Tibial nerve (tissue), 4 donors: ENCODE results near the gene SURF4. TPM values are rescaled to one million over a fixed set of nuclear protein-coding genes. Genes with fewer than 3 reads are reported as not detected.
A peak's percentile ranks its signal among the peaks of the same experiment; 100 is the strongest.

Experiments used
- DNase-seq, 2 donors: peaks; one replicate each; pipeline ENCODE4 v3.0.0-alpha.2; 2019; ENCODE audit warnings: low spot score in 2 of 2
- H3K27ac ChIP-seq, 4 donors: fragments of 200-600 bp; sonication (generic) in 3 of 4; one replicate each; pipeline ENCODE4 v1.5.1; 2017 to 2019; ENCODE audit warnings: mild to moderate bottlenecking in 1 of 4
- H3K27me3 ChIP-seq, 2 donors: fragments of 200-600 bp; sonication (generic) in 1 of 2; one replicate each; pipeline versions ENCODE4 v1.5.1 to v1.6.0; 2017 to 2019
- H3K36me3 ChIP-seq, 3 donors: fragments of 200-600 bp; sonication (generic); one replicate each; pipeline ENCODE4 v1.5.1; 2018 to 2019
- H3K4me1 ChIP-seq, 4 donors: fragments of 200-600 bp; sonication (generic) in 3 of 4; one replicate each; pipeline ENCODE4 v1.5.1; 2017 to 2019
- H3K4me3 ChIP-seq, 4 donors: fragments of 200-600 bp; sonication (generic) in 3 of 4; one replicate each; pipeline ENCODE4 v1.5.1; 2017 to 2019; ENCODE audit warnings: mild to moderate bottlenecking in 1 of 4, moderate library complexity in 1 of 4
- H3K9me3 ChIP-seq, 4 donors: fragments of 200-600 bp; sonication (generic) in 3 of 4; one replicate each; pipeline ENCODE4 v1.5.1; 2017 to 2019
- CTCF ChIP-seq, 5 experiments: fragments of 200-600 bp in 3 of 5; fragments of 450-650 bp in 2 of 5; sonication (generic) in 3 of 5; IDR thresholded peaks; one replicate each; pipeline ENCODE4 v1.5.1; 2016 to 2019; ENCODE audit warnings: antibody characterized with exemption in 5 of 5, mild to moderate bottlenecking in 3 of 5, moderate library complexity in 2 of 5
- EP300 ChIP-seq, 2 donors: sonication (generic); formaldehyde crosslinking; IDR thresholded peaks; one replicate each; pipeline ENCODE4 v1.6.1; 2017; ENCODE audit warnings: antibody characterized with exemption in 2 of 2, mild to moderate bottlenecking in 1 of 2
- POLR2A ChIP-seq, 2 donors: fragments of 450-650 bp; IDR thresholded peaks; one replicate each; pipeline ENCODE4 v1.6.1; 2017; ENCODE audit warnings: antibody characterized with exemption in 2 of 2, mild to moderate bottlenecking in 2 of 2, moderate library complexity in 2 of 2
- WGBS, 2 donors: methylation state at CpG; one replicate each; pipeline ENCODE4 v1.1.5; 2018; 5-methylcytosine and 5-hydroxymethylcytosine counted together
- total RNA-seq, 4 donors: library from RNA; depleted of rRNA; stranded (reverse); fragments of >200 nt; gene quantifications; one replicate each; pipeline ENCODE4 v1.1.0, GENCODE V29; 2016

Gene SURF4
- total RNA-seq, 4 donors from 2014 or later = 102 to 213 (median 123) TPM

- TF ChIP-seq POLR2A (IDR thresholded peaks at IDR 0.05) = no peak
- no peak for TF ChIP-seq EP300 (IDR thresholded peaks at IDR 0.05)
- no peak for TF ChIP-seq CTCF (IDR thresholded peaks at IDR 0.05)
- DNase-seq = no peak
- Histone ChIP-seq H3K27ac (peak overlapping the region; percentile 74 to 96 (median 92)), H3K4me1 (peaks cover 0 to 53% (median 24%) of the 10 kb centered on the region in 4 donors), H3K27me3 (no peaks in the 10 kb centered on the region), H3K4me3 (peak overlapping the region; percentile 74 to 99 (median 96)), H3K36me3 (peaks cover 0 to 70% (median 29%) of the 10 kb centered on the region in 3 donors), H3K9me3 (no peaks in the 10 kb centered on the region)
- 18% methylated on average over 24 to 25 of the region's 25 CpGs for WGBS, 2 donors
Observed at GRCh38 chr9:133348718-133349573, 26.9 kb downstream of the SURF4 start.

DNA sequence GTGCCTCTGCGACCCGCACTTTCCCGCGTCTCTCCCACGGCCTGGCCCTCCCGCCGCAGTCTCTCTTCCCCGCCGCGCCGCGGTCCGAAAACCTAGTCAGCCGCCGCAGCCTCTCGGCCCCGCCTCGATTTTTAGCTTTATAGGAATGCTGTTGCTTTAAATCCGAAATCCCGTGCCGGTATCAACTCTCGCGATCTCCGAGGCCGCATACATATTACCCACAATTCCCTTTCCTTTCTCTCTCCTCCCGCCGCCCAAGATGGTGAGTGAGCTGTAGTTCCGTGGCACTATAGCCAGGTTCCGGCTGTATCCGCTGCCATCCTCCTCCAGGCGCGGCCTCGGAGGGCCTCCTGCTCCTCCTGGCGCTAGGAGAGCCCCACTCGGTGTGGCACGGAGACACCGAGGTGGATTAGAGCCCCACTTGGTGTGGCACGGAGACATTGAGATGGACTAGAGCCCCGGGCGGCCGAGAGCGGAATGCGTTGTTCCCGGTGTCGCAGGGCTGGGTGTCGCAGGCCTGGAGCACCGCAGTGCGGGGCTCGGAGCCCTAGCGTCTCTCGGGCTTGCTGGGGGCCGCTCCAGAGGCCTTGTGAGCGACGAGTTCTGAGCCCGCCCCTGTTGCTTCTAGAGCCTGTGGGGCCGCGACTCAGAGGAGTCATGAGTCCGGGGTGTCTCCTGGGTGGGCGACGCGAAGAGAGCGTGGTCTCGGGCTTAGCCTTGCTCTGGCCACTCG lies 27.7 kb downstream of the SURF4 start, which contains the start of the genes MED22 and RPL7A:
Gene MED22, minus strand, starts transcription at position 147 of the 733 bp plus-strand sequence. CDS start 1,469 bp downstream, outside the sequence.
Gene RPL7A, plus strand, starts transcription at position 234 of the 733 bp plus-strand sequence. Its CDS starts 26 bp downstream, at position 260.
- H3K4me3 ChIP-seq = peak within 1 kb of the TSS; percentile 74 to 99 (median 96)
- peaks cover 0 to 52% (median 24%) of the 10 kb centered on the region in 4 donors for H3K4me1 ChIP-seq
- H3K27me3 ChIP-seq = no peaks in the 10 kb centered on the region
- peak within 1 kb of the TSS; percentile 74 to 96 (median 92) for H3K27ac ChIP-seq
- TF ChIP-seq CTCF (IDR thresholded peaks at IDR 0.05) = peak in 2 of 5 experiments; percentile 48 to 50
- peak; percentile 14 to 96 for TF ChIP-seq EP300 (IDR thresholded peaks at IDR 0.05)
- TF ChIP-seq POLR2A (IDR thresholded peaks at IDR 0.05) = peak; percentile 67 to 76
- no peaks in the 10 kb centered on the region for H3K9me3 ChIP-seq
- peaks cover 0 to 70% (median 34%) of the 10 kb centered on the region in 3 donors for H3K36me3 ChIP-seq
- peak; percentile 93 to 97 for DNase-seq
- 0 to 1% methylated on average over 42 to 64 of the region's 64 CpGs for WGBS, 2 donors

DNA sequence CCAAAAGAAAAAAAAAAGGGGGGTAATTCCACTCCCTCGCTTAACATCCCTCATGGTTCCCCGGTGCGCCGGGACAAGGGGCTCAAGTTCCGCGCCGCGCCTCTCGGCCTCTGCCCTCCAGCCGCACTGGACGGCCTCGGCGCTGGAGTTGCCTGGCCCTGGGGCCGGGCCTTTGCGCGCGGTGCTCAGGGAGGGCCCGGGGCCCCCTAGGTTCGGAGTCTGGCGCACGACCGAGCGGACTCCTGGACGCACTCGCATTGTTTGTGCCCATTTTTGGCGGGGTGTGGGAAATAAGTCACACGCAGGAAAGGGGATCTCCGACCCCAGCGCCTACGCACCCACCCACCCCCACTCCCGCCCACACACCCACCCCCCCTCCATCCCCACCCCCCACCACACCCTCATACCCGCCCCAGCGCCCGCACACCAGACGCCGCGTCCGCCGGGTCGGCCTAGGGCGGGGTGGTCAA lies 28.3 kb downstream of the SURF4 start:
- Histone ChIP-seq H3K36me3 (peaks cover 0 to 70% (median 34%) of the 10 kb centered on the region in 3 donors), H3K9me3 (no peaks in the 10 kb centered on the region), H3K27me3 (no peaks in the 10 kb centered on the region), H3K4me3 (peak overlapping the region; percentile 74 to 99 (median 96)), H3K27ac (peak overlapping the region; percentile 74 to 96 (median 92)), H3K4me1 (peaks cover 0 to 52% (median 24%) of the 10 kb centered on the region in 4 donors)
- peak in 1 of 2 donors; percentile 22 for DNase-seq
- TF ChIP-seq POLR2A (IDR thresholded peaks at IDR 0.05) = no peak
- no peak for TF ChIP-seq EP300 (IDR thresholded peaks at IDR 0.05)
- peak in 1 of 5 experiments; percentile 8 for TF ChIP-seq CTCF (IDR thresholded peaks at IDR 0.05)
- 0 to 3% methylated on average over 29 to 35 of the region's 41 CpGs for WGBS, 2 donors

DNA sequence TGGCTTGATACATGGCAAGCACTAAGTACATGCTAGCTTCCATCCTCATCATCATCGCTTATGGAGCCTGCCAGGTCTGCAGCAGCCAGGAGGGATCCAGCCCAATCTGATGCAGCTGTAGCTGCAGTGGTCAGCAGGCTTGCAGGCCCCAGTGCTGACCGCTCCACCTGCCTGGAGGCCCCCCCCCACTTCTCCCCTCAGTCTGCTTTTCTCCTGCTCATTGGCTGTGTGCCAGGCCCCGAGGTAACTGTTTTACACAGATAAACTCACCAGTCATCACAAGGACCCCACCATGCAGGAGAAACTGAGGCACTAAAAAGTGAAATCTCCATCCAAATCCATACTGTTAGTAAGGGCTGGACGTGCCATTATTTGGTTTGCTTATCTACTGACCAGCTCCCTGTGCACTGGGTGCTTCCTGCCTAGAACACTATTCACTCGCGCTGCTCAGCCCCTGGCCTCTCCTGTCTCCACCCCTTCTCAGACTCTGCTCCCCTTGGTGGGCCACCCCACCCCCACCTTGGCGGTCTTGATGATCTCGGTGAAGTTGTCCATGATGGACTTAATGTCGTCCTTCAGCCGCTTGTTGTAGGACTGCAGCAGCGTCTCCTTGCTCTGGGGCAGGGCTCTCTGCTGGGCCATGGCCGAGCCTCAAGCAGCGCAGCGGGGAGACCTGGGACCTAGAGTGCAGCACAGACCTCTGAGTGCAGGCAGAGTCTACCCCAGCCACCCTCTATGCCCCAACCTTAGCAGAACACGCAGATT lies 29.7 kb downstream of the SURF4 start:
- H3K4me3 ChIP-seq = peak overlapping the region in 3 of 4 donors; percentile 74 to 99 (median 93)
- H3K27ac ChIP-seq = peak overlapping the region in 3 of 4 donors; percentile 90 to 96 (median 93)
- H3K4me1 ChIP-seq = peaks cover 0 to 48% (median 24%) of the 10 kb centered on the region in 4 donors
- DNase-seq = no peak
- 64 to 65% methylated on average over 14 to 15 of the region's 15 CpGs for WGBS, 2 donors
- no peaks in the 10 kb centered on the region for H3K9me3 ChIP-seq
- TF ChIP-seq CTCF (IDR thresholded peaks at IDR 0.05) (no peak), EP300 (IDR thresholded peaks at IDR 0.05) (no peak)
- H3K27me3 ChIP-seq = no peaks in the 10 kb centered on the region
- H3K36me3 ChIP-seq = peaks cover 0 to 70% (median 25%) of the 10 kb centered on the region in 3 donors
